22Rv1 (cell line): Measurements from ENCODE around the gene MDH2.

Experiments
- ZFX ChIP-seq: fragments of 450-650 bp; IDR thresholded peaks from 2 replicates; pipeline ENCODE4 v1.6.1; 2017; ENCODE audit warnings: antibody characterized with exemption, borderline replicate concordance
- TF ChIP-seq, protein P1 (sequence below): fragments of 450-650 bp; IDR thresholded peaks from 2 replicates; pipeline ENCODE4 v1.5.1; 2017; ENCODE audit warnings: mild to moderate bottlenecking

DNA sequence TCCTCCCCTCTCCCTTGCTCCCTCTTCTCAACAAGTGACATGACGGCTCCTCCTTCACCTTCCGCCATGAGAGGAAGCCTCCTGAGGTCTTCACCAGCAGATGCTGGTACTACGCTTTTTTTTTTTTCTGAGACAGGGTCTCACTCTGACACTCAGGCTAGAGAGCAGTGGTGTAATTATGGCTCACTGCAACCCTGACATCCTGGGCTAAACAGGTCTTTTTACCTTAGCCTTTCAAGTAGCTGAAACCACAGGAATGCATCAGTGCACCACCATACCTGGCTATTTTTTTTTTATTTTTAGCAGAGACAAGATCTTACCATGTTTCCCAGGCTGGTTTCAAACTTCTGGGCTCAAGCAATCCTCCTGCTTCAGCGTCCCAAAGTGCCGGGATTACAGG lies 43.6 kb downstream of the MDH2 start:
- TF ChIP-seq, protein P1, sequence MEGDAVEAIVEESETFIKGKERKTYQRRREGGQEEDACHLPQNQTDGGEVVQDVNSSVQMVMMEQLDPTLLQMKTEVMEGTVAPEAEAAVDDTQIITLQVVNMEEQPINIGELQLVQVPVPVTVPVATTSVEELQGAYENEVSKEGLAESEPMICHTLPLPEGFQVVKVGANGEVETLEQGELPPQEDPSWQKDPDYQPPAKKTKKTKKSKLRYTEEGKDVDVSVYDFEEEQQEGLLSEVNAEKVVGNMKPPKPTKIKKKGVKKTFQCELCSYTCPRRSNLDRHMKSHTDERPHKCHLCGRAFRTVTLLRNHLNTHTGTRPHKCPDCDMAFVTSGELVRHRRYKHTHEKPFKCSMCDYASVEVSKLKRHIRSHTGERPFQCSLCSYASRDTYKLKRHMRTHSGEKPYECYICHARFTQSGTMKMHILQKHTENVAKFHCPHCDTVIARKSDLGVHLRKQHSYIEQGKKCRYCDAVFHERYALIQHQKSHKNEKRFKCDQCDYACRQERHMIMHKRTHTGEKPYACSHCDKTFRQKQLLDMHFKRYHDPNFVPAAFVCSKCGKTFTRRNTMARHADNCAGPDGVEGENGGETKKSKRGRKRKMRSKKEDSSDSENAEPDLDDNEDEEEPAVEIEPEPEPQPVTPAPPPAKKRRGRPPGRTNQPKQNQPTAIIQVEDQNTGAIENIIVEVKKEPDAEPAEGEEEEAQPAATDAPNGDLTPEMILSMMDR, result no peak
- TF ChIP-seq ZFX, result no peak
